ENCODE data around the gene ZNF135. TPM values are rescaled to one million over a fixed set of nuclear protein-coding genes. Genes with fewer than 3 reads are reported as not detected.

Gene ZNF135
- total and polyA plus RNA-seq, 2 of the 13 experiments (the other 11 are each of a cell fraction or from before 2014, with no cell fraction given) = not detected

DNA sequence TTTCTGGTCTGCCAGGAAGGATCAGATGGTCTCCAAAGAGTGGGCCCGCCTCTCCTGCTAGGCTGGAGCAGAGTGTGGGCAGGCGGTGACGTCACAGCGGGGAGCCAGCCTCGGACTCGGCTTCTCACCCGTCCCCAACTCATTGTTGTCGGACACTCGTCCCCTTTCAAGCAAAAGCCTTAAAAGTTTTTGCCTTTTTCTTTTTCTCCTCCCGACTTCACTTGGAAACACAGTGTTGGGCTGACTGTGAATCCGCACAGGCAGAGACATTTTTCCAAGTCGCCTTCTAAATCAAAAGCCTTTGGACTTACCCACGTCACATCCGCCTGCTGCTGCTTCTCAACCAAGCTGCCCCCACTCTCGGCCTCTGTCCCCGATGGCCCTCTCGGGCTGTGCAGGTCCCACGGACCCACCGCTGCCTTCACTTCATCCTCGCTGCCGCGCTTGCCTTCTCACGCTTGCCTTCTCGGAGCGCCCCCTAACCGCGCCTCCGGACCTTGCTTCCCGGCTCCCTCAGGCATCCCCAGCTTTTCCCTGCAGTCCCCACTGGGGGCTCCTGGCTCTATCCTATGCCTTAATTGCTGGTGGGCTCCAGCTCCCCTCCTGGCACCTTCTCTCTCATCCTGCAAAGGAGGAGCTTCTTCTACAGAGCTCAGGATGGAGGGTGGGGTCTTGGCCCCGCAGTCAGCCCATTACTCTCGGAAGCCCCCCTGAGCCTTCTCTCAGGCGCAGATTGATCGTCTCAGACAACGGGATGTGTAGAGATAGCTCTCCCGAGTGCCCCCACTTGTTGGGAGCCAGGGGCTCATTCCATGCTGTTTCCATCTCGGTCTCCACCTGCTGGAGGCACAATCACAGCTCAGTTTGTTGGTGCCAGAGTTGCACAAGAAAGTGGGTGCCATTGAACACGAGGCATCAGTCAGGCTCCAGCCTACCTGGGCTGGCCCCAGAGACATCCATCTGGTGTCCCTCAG is 3.9 kb upstream of the ZNF135 start:
- ATAC-seq (no peak), DNase-seq (ENCODE audit: low spot score) (no peak), FAIRE-seq (no peak)
- peaks cover 55% of the 10 kb centered on the region for H3K9me3 ChIP-seq (ENCODE audit: low read length)
- H3K9ac ChIP-seq (ENCODE audit: insufficient read depth, low read depth, low read length) = no peak overlapping the region
- ChIA-PET POLR2A (no interaction called here), CTCF (ENCODE audit: low intra/inter-chr PET ratio, low total read pairs) (no interaction called here)
- WGBS (ENCODE audit: low lambda C conversion rate) = 32% methylated on average over 30 of the region's 37 CpGs
- in situ Hi-C loops (cut with HindIII; ENCODE audit: extremely low pct_ligation_motif_present, low pct_unique_long_range_greater_than_20kb) (no loop called here), intact Hi-C loops (cut with micrococcal nuclease; ENCODE audit: unreplicated experiment) (no loop called here)
- no peaks in the 10 kb centered on the region for H4K20me1 ChIP-seq (ENCODE audit: insufficient read depth, low read length)
- H2AFZ ChIP-seq (ENCODE audit: low read length) = no peak overlapping the region
- peak overlapping the region; percentile 13 for H3K4me2 ChIP-seq (ENCODE audit: low read depth, low read length)
- peak overlapping the region in 1 of 3 experiments; percentile 9; a peak in 1 of 6 replicates for H3K4me3 ChIP-seq (replicated peaks in 1 of 3; ENCODE audit: insufficient read depth in 1 of 3, low read depth in 2 of 3, low read length in 3 of 3)
- no peaks in the 10 kb centered on the region for H3K27me3 ChIP-seq (ENCODE audit: control insufficient read depth in 1 of 2, insufficient read depth in 2 of 2, low read length in 2 of 2)
- no peaks in the 10 kb centered on the region for H3K4me1 ChIP-seq (ENCODE audit: insufficient read depth, low read length)
- no peaks in the 10 kb centered on the region for H3K79me2 ChIP-seq (ENCODE audit: insufficient read depth, low read length)
- TF ChIP-seq CREM (IDR thresholded peaks at IDR 0.05) (peak; percentile 48; the same call in 1 of the 2 replicates), CREM (CRISPR knock-in tag; IDR thresholded peaks at IDR 0.05) (no peak), GABPB1 (CRISPR knock-in tag; IDR thresholded peaks at IDR 0.05) (peak; percentile 60; the same call in 1 of the 2 replicates), SP2 (CRISPR knock-in tag; IDR thresholded peaks at IDR 0.05) (no peak), BRD4 (CRISPR knock-in tag; IDR thresholded peaks at IDR 0.05) (no peak), ZNF44 (CRISPR knock-in tag; IDR thresholded peaks at IDR 0.05) (no peak), ISL2 (CRISPR knock-in tag; IDR thresholded peaks at IDR 0.05) (no peak), CREB1 (IDR thresholded peaks at IDR 0.05) (peak; percentile 96), CREB1 (CRISPR knock-in tag; IDR thresholded peaks at IDR 0.05) (no peak), ATF7 (IDR thresholded peaks at IDR 0.05) (peak; percentile 72), ATF7 (CRISPR knock-in tag; IDR thresholded peaks at IDR 0.05) (no peak), ZNF678 (CRISPR knock-in tag; IDR thresholded peaks at IDR 0.05) (no peak)
- TF ChIP-seq, protein P1, sequence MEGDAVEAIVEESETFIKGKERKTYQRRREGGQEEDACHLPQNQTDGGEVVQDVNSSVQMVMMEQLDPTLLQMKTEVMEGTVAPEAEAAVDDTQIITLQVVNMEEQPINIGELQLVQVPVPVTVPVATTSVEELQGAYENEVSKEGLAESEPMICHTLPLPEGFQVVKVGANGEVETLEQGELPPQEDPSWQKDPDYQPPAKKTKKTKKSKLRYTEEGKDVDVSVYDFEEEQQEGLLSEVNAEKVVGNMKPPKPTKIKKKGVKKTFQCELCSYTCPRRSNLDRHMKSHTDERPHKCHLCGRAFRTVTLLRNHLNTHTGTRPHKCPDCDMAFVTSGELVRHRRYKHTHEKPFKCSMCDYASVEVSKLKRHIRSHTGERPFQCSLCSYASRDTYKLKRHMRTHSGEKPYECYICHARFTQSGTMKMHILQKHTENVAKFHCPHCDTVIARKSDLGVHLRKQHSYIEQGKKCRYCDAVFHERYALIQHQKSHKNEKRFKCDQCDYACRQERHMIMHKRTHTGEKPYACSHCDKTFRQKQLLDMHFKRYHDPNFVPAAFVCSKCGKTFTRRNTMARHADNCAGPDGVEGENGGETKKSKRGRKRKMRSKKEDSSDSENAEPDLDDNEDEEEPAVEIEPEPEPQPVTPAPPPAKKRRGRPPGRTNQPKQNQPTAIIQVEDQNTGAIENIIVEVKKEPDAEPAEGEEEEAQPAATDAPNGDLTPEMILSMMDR (CRISPR knock-in tag; IDR thresholded peaks at IDR 0.05) = peak; percentile 32
- TF ChIP-seq, protein P2, sequence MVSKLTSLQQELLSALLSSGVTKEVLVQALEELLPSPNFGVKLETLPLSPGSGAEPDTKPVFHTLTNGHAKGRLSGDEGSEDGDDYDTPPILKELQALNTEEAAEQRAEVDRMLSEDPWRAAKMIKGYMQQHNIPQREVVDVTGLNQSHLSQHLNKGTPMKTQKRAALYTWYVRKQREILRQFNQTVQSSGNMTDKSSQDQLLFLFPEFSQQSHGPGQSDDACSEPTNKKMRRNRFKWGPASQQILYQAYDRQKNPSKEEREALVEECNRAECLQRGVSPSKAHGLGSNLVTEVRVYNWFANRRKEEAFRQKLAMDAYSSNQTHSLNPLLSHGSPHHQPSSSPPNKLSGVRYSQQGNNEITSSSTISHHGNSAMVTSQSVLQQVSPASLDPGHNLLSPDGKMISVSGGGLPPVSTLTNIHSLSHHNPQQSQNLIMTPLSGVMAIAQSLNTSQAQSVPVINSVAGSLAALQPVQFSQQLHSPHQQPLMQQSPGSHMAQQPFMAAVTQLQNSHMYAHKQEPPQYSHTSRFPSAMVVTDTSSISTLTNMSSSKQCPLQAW (CRISPR knock-in tag; IDR thresholded peaks at IDR 0.05) = no peak
- TF ChIP-seq, protein P3, sequence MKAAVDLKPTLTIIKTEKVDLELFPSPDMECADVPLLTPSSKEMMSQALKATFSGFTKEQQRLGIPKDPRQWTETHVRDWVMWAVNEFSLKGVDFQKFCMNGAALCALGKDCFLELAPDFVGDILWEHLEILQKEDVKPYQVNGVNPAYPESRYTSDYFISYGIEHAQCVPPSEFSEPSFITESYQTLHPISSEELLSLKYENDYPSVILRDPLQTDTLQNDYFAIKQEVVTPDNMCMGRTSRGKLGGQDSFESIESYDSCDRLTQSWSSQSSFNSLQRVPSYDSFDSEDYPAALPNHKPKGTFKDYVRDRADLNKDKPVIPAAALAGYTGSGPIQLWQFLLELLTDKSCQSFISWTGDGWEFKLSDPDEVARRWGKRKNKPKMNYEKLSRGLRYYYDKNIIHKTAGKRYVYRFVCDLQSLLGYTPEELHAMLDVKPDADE (CRISPR knock-in tag; IDR thresholded peaks at IDR 0.05) = no peak
- TF ChIP-seq, protein P4, sequence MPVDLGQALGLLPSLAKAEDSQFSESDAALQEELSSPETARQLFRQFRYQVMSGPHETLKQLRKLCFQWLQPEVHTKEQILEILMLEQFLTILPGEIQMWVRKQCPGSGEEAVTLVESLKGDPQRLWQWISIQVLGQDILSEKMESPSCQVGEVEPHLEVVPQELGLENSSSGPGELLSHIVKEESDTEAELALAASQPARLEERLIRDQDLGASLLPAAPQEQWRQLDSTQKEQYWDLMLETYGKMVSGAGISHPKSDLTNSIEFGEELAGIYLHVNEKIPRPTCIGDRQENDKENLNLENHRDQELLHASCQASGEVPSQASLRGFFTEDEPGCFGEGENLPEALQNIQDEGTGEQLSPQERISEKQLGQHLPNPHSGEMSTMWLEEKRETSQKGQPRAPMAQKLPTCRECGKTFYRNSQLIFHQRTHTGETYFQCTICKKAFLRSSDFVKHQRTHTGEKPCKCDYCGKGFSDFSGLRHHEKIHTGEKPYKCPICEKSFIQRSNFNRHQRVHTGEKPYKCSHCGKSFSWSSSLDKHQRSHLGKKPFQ (CRISPR knock-in tag; IDR thresholded peaks at IDR 0.05; ENCODE audit: insufficient replicate concordance) = no peak
- no peak overlapping the region for H3K27ac ChIP-seq (ENCODE audit: extremely low read length, insufficient read depth, low read length)
- BruUV-seq (replicated peaks) = no TSS peak
- no peaks in the 10 kb centered on the region for H3K36me3 ChIP-seq (replicated peaks in 1 of 2; ENCODE audit: control insufficient read depth in 1 of 2, insufficient read depth in 2 of 2, low read length in 2 of 2)

Measured in HepG2 (cell line).